ENCODE data around the gene UBE2S.
"Not testable (repeated sequence)": the region's sequence is repeated elsewhere in the genome, so short reads cannot be mapped to it uniquely, and the experiment has no call there.

UBE2S gene

DNA sequence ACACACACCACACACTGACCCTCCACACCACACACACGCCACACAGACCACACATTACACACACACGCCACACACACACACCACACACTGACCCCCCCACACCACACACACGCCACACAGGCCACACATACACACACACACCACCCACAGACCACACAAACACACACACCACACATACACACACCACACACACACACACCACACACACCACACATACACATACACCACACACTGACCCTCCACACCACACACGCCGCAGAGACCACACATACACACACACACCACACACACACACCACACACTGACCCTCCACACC is 40.5 kb upstream of the UBE2S start:
- not testable (repeated sequence) for H3K9me3 ChIP-seq (ENCODE audit: control insufficient read depth in 1 of 2, low read length in 2 of 2); H3K9ac ChIP-seq (ENCODE audit: low read depth in 1 of 2, low read length in 2 of 2); H3K4me1 ChIP-seq (ENCODE audit: control insufficient read depth in 1 of 2, insufficient read depth in 2 of 2, low read length in 2 of 2); H3K27ac ChIP-seq (ENCODE audit: low read depth, low read length); H3K4me3 ChIP-seq (ENCODE audit: low read depth in 1 of 2, low read length in 2 of 2); H3K36me3 ChIP-seq (ENCODE audit: control insufficient read depth in 1 of 2, insufficient read depth in 2 of 2, low read length in 2 of 2)
- H3K27me3 ChIP-seq (ENCODE audit: control insufficient read depth in 1 of 2, insufficient read depth in 2 of 2, low read length in 2 of 2) = peaks cover 31% of the 10 kb centered on the region in 2 donors

DNA sequence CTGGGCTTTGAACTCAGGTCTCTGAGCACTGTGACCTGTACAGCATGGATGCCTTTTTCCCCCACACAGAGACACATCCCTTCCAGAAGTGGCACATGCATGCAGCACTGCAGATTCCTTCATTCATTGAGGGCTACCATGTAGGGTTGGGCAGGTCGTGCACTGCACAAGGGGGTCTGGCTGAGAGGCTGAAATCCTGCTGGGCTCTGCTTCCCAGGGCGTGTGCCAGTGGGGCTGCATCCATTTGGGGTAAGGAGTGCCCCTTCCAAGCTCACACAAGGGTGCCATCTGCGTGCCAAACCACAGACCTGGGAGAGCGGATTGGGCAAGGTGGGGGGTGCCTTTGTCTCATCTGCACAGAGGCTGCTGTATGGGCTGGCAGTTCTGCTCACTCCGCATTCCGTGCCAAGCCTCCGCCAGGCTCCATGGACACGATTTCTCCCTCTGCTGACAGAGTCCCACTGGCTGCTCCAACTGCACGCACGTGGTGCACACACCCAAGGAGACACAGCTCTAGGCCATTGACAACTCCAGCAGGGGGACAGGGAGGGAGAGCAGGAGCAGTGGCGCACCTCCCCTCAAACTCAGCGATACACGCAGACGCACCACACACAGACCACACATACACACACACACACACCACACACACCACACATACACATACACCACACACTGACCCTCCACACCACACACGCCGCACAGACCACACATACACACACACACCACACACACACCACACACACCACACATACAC is 40.0 kb upstream of the UBE2S start:
- Histone ChIP-seq H3K4me3 (ENCODE audit: low read depth in 1 of 2, low read length in 2 of 2) (no peak overlapping the region), H3K9ac (ENCODE audit: low read depth in 1 of 2, low read length in 2 of 2) (no peak overlapping the region), H3K36me3 (ENCODE audit: control insufficient read depth in 1 of 2, insufficient read depth in 2 of 2, low read length in 2 of 2) (no peaks in the 10 kb centered on the region), H3K9me3 (ENCODE audit: control insufficient read depth in 1 of 2, low read length in 2 of 2) (no peaks in the 10 kb centered on the region), H3K4me1 (ENCODE audit: control insufficient read depth in 1 of 2, insufficient read depth in 2 of 2, low read length in 2 of 2) (peaks cover 0 to 5% of the 10 kb centered on the region in 2 donors), H3K27me3 (ENCODE audit: control insufficient read depth in 1 of 2, insufficient read depth in 2 of 2, low read length in 2 of 2) (peaks cover 31% of the 10 kb centered on the region in 2 donors), H3K27ac (ENCODE audit: low read depth, low read length) (no peak overlapping the region)

DNA sequence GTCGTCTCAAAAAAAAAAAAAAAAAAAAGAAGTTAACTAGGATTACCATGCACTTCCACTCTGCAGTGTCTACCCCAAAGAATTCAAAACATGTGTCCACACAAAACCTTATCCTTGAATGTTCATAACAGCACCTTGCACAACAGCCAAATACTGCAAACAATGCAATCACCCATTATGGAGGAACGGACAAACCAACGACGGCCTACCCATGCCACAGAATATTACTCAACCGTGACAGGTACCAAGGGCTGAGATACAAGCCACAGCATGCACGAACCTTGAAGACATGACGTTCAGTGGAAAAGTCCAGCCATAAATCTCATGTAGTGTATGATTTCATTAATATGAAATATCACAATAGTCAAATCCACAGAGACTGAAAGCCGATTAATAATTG is 38.5 kb upstream of the UBE2S start:
- no peaks in the 10 kb centered on the region for H3K9me3 ChIP-seq (ENCODE audit: control insufficient read depth in 1 of 2, low read length in 2 of 2)
- no peak overlapping the region for H3K9ac ChIP-seq (ENCODE audit: low read depth in 1 of 2, low read length in 2 of 2)
- peaks cover 6 to 7% of the 10 kb centered on the region in 2 donors for H3K4me1 ChIP-seq (ENCODE audit: control insufficient read depth in 1 of 2, insufficient read depth in 2 of 2, low read length in 2 of 2)
- H3K4me3 ChIP-seq (ENCODE audit: low read depth in 1 of 2, low read length in 2 of 2) = no peak overlapping the region
- H3K27me3 ChIP-seq (ENCODE audit: control insufficient read depth in 1 of 2, insufficient read depth in 2 of 2, low read length in 2 of 2) = peaks cover 31 to 37% of the 10 kb centered on the region in 2 donors
- H3K27ac ChIP-seq (ENCODE audit: low read depth, low read length) = no peak overlapping the region
- H3K36me3 ChIP-seq (ENCODE audit: control insufficient read depth in 1 of 2, insufficient read depth in 2 of 2, low read length in 2 of 2) = no peaks in the 10 kb centered on the region

DNA sequence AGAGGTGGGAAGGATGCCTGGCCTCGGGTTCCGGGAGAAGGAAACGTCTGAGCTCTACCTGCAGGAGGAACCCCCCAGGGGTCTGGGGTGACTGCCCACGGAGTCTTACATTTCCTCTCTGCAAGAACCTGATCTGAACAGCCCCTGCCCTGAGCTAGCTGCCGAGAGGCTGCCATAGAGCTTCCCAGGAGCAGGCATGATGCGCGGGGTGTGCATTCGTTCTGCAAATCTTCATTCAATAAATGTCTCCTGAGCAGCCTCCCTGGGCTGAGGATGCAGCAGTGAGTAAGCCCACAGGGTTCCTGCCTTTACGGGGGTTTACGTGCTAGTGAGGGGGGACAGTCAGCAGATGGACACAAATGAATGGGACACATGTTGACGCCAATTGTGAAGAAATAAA is 37.1 kb upstream of the UBE2S start:
- no peak overlapping the region for H3K27ac ChIP-seq (ENCODE audit: low read depth, low read length)
- H3K4me1 ChIP-seq (ENCODE audit: control insufficient read depth in 1 of 2, insufficient read depth in 2 of 2, low read length in 2 of 2) = peaks cover 6 to 13% of the 10 kb centered on the region in 2 donors
- H3K4me3 ChIP-seq (ENCODE audit: low read depth in 1 of 2, low read length in 2 of 2) = no peak overlapping the region
- H3K27me3 ChIP-seq (ENCODE audit: control insufficient read depth in 1 of 2, insufficient read depth in 2 of 2, low read length in 2 of 2) = peaks cover 42 to 49% of the 10 kb centered on the region in 2 donors
- no peaks in the 10 kb centered on the region for H3K9me3 ChIP-seq (ENCODE audit: control insufficient read depth in 1 of 2, low read length in 2 of 2)
- no peak overlapping the region for H3K9ac ChIP-seq (ENCODE audit: low read depth in 1 of 2, low read length in 2 of 2)
- H3K36me3 ChIP-seq (ENCODE audit: control insufficient read depth in 1 of 2, insufficient read depth in 2 of 2, low read length in 2 of 2) = no peaks in the 10 kb centered on the region

DNA sequence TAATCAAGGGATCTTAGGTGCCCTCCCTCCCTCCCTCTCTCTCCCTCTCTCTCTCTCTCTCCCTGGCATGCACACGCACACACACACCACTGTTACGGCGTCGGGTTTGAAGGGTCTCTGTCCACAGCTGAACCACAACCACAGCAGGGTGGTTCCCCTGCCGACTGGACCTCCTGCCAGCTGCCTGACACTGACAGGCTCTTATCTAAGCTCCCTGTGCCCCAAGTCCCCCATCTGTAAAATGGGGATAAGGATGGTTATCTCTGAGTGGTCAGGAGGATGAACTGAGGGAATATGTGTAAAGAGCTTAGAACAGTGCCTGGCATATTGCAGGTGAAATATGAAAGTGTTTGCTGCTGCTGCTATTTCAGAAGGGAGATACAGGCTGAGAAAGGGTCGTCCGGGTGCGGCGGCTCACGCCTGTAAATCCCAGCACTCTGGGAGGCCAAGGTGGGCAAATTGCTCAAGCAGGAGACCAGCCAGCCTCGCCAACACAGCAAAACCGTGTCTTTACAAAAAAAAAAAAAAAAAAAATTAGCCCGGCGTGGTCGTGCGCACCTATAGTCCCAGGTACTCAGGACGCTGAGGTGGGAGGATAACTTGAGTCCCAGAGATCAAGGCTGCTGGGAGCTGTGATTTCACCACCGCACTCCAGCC is 36.4 kb upstream of the UBE2S start:
- no peaks in the 10 kb centered on the region for H3K9me3 ChIP-seq (ENCODE audit: control insufficient read depth in 1 of 2, low read length in 2 of 2)
- no peaks in the 10 kb centered on the region for H3K36me3 ChIP-seq (ENCODE audit: control insufficient read depth in 1 of 2, insufficient read depth in 2 of 2, low read length in 2 of 2)
- H3K9ac ChIP-seq (ENCODE audit: low read depth in 1 of 2, low read length in 2 of 2) = no peak overlapping the region
- peaks cover 42 to 50% of the 10 kb centered on the region in 2 donors for H3K27me3 ChIP-seq (ENCODE audit: control insufficient read depth in 1 of 2, insufficient read depth in 2 of 2, low read length in 2 of 2)
- H3K4me1 ChIP-seq (ENCODE audit: control insufficient read depth in 1 of 2, insufficient read depth in 2 of 2, low read length in 2 of 2) = peaks cover 6 to 13% of the 10 kb centered on the region in 2 donors
- H3K4me3 ChIP-seq (ENCODE audit: low read depth in 1 of 2, low read length in 2 of 2) = no peak overlapping the region
- H3K27ac ChIP-seq (ENCODE audit: low read depth, low read length) = no peak overlapping the region

DNA sequence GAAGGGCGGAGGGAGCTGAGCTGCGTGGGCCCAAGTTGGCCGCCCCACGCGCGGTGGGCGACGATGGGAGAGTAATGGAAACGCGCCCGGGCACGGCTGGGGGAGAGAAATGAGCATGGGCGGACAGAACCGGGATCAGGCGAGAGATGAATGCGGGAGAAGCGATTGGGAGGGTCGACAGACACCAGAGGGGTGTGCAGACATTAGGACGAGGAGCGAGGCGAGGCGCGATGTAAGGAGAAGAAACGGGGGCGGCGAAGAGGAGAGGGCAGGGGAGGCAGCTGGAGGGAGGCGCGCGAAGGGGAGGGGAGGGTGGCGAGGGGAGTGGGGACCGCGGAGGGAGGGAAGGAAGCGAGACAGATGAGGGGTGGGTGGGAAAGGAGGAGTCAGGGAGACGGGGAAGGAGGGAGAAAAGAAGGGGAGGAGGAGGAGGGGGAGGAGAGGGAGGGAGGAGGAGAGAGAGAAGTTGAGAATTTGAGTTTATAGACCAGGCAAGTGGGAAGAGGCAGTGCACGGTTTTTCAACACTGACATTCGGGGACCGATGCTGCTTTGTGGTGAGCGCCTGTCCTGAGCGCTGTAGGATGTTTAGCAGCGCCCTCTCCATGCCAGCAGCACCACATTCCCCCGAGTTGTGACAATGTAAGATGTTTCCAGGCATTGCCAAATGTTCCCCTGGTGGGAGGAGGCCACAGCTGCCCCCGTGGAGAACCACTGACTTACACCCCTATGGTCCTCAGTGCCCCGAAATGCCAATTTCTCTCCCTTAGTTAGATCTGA is 35.6 kb upstream of the UBE2S start, which contains the start of gene SHISA7:
Gene SHISA7 (minus strand): TSS at position 256 of the 779 bp plus-strand sequence. CDS start 437 bp downstream, outside the sequence.
- Histone ChIP-seq H3K4me1 (ENCODE audit: control insufficient read depth in 1 of 2, insufficient read depth in 2 of 2, low read length in 2 of 2) (peaks cover 6 to 13% of the 10 kb centered on the region in 2 donors), H3K36me3 (ENCODE audit: control insufficient read depth in 1 of 2, insufficient read depth in 2 of 2, low read length in 2 of 2) (no peaks in the 10 kb centered on the region), H3K9ac (ENCODE audit: low read depth in 1 of 2, low read length in 2 of 2) (no peak within 1 kb of the TSS), H3K9me3 (ENCODE audit: control insufficient read depth in 1 of 2, low read length in 2 of 2) (no peaks in the 10 kb centered on the region), H3K4me3 (ENCODE audit: low read depth in 1 of 2, low read length in 2 of 2) (no peak within 1 kb of the TSS), H3K27ac (ENCODE audit: low read depth, low read length) (no peak within 1 kb of the TSS), H3K27me3 (ENCODE audit: control insufficient read depth in 1 of 2, insufficient read depth in 2 of 2, low read length in 2 of 2) (peaks cover 49 to 52% of the 10 kb centered on the region in 2 donors)

DNA sequence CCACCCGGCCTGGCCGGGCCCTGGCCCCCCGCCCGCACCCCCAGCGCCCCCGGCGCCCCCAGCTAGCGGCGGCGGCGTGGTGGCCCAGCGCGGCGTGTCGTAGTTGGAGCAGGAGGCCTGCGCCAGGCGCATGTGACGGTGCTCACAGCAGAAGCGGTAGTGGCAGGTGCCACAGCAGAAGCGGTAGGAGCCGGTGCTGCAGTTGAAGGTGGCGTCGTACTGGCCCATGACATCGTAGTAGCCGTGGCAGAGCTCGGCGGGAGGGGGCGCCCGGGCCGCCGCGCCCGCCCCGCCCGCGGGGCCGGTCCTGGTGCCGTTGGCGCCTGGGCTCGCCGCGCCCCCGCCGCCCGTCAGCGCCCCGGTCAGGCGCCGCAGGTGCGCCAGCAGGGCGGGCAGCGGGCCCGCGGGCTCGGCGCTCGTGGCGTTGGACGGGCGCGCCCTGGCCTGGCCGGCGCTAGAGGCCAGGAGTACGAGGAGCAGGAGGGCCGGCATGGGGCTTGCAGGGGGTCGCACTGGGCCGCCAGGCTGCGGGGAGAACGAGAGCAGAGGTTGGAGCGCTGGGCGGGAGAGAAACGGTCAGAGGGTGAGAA is 34.9 kb upstream of the UBE2S start:
- peaks cover 6 to 13% of the 10 kb centered on the region in 2 donors for H3K4me1 ChIP-seq (ENCODE audit: control insufficient read depth in 1 of 2, insufficient read depth in 2 of 2, low read length in 2 of 2)
- H3K27me3 ChIP-seq (ENCODE audit: control insufficient read depth in 1 of 2, insufficient read depth in 2 of 2, low read length in 2 of 2) = peaks cover 47 to 48% of the 10 kb centered on the region in 2 donors
- no peaks in the 10 kb centered on the region for H3K36me3 ChIP-seq (ENCODE audit: control insufficient read depth in 1 of 2, insufficient read depth in 2 of 2, low read length in 2 of 2)
- H3K4me3 ChIP-seq (ENCODE audit: low read depth in 1 of 2, low read length in 2 of 2) = no peak overlapping the region
- no peak overlapping the region for H3K9ac ChIP-seq (ENCODE audit: low read depth in 1 of 2, low read length in 2 of 2)
- no peak overlapping the region for H3K27ac ChIP-seq (ENCODE audit: low read depth, low read length)
- no peaks in the 10 kb centered on the region for H3K9me3 ChIP-seq (ENCODE audit: control insufficient read depth in 1 of 2, low read length in 2 of 2)

DNA sequence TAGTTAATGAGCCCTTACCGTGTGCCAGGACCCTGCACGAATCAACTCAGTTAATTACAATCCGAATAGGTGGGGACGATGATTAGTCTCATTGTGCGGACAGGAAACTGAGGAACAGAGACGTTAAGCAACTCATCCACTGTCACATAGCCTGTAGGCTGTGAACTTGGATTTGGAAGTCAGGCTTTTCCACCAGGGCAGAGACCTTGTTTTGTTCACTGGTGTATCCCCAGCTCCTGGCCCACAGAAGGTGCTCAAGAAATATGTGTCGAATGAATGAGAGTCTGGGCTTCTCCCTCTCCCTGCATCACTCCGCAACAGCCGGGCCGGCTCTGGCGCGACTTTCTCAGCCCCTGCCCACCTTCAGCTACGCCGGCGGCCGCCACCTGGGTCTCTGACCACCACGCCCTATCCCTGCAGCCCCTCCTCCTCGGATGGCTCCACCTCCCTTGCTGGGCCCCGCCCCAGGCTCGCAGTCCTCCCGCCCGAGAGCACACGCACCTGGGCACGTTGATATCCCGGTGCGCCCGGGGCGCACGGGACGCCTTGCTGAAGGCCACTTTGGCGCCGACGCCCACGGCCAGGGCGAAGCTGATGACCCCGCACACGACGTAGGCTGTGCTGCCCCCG is 34.2 kb upstream of the UBE2S start:
- Histone ChIP-seq H3K4me3 (ENCODE audit: low read depth in 1 of 2, low read length in 2 of 2) (no peak overlapping the region), H3K27me3 (ENCODE audit: control insufficient read depth in 1 of 2, insufficient read depth in 2 of 2, low read length in 2 of 2) (peaks cover 45 to 50% of the 10 kb centered on the region in 2 donors), H3K36me3 (ENCODE audit: control insufficient read depth in 1 of 2, insufficient read depth in 2 of 2, low read length in 2 of 2) (no peaks in the 10 kb centered on the region), H3K9me3 (ENCODE audit: control insufficient read depth in 1 of 2, low read length in 2 of 2) (no peaks in the 10 kb centered on the region), H3K9ac (ENCODE audit: low read depth in 1 of 2, low read length in 2 of 2) (no peak overlapping the region), H3K27ac (ENCODE audit: low read depth, low read length) (no peak overlapping the region), H3K4me1 (ENCODE audit: control insufficient read depth in 1 of 2, insufficient read depth in 2 of 2, low read length in 2 of 2) (peaks cover 6 to 13% of the 10 kb centered on the region in 2 donors)

DNA sequence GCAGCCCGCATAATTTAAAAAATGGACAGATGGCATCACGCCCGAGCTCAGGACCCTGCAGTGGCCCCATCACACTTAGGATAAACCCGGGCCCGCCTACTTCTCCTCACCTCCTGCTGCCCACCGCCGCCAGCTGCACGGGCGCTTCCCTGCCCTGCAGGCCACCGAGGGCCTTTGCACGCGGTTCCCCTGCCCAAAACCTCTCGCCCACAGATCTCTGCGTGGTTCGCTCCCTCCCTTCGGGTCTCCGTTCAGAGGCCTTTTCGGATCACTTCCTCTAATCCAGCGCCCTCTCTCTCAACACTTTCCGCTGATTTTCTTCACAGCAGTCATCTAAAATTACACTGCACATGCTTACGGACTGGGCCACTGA is 33.7 kb upstream of the UBE2S start:
- Histone ChIP-seq H3K9me3 (ENCODE audit: control insufficient read depth in 1 of 2, low read length in 2 of 2) (no peaks in the 10 kb centered on the region), H3K36me3 (ENCODE audit: control insufficient read depth in 1 of 2, insufficient read depth in 2 of 2, low read length in 2 of 2) (no peaks in the 10 kb centered on the region), H3K9ac (ENCODE audit: low read depth in 1 of 2, low read length in 2 of 2) (no peak overlapping the region), H3K4me3 (ENCODE audit: low read depth in 1 of 2, low read length in 2 of 2) (no peak overlapping the region), H3K4me1 (ENCODE audit: control insufficient read depth in 1 of 2, insufficient read depth in 2 of 2, low read length in 2 of 2) (peaks cover 6 to 13% of the 10 kb centered on the region in 2 donors), H3K27me3 (ENCODE audit: control insufficient read depth in 1 of 2, insufficient read depth in 2 of 2, low read length in 2 of 2) (peaks cover 45 to 53% of the 10 kb centered on the region in 2 donors), H3K27ac (ENCODE audit: low read depth, low read length) (no peak overlapping the region)
